Stimulated activated CD8-positive, alpha-beta memory T cell treated with anti-CD3 and anti-CD28 coated beads, Interleukin-2, amount 100 ng/mL, for 1 hour (primary cell): ENCODE data around the gene DYNC2I2.
"Not testable (repeated sequence)": the region's sequence is repeated elsewhere in the genome, so short reads cannot be mapped to it uniquely, and the experiment has no call there.

Experiments used
- DNase-seq, 2 donors: peaks; one replicate each; pipeline ENCODE4 v3.0.0-alpha.2; 2020; ENCODE audit warnings: low read depth in 2 of 2

The DYNC2I2 gene

DNA sequence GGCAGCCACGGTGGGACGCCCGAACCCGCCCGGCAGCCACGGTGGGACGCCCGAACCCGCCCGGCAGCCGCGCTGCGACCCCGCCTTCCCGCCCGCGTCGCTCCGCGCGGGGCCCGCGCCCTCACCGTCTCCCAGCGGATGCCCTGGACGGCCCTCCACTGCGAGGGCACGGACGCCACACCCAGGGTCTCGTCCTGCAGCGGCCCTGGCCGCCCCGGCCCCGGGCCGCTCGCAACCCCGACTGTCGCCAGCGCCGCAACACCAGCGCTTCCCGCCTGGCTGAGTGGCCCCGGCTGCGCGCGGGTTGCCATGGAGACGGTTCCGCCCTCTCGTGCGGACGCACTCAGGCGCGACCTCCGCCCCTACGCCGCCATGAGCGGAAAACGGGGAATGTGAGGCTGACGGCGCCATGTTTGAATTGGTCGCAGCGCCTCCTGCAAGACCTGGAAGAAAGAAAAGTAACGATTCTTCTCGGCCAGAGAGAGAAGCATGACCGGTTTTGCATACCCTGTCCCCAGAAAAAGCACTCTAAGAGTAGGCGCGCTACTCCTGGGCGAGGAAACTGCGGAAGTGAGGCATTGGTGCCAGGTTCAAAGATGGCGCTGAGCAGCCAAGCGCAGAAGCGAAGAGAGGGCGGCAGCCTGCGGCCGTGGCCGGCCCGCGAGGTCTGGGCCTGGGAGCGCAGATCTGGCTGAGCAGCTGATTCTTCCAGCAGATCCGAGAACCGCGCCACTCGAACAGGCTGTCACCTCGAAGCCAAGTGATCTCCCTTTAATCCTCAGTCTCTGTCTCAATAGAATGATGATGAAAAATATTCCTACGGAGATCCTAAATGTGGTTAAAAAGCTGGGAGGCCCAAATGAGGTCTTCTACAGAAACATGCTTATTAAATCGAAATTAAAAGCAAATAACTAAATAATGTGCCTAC, at the start of gene DYNC2I2:
Gene DYNC2I2 (minus strand): TSS at position 432 of the 928 bp plus-strand sequence. CDS start 121 bp downstream, at position 311.
- peak; percentile 93 to 95 for DNase-seq

DNA sequence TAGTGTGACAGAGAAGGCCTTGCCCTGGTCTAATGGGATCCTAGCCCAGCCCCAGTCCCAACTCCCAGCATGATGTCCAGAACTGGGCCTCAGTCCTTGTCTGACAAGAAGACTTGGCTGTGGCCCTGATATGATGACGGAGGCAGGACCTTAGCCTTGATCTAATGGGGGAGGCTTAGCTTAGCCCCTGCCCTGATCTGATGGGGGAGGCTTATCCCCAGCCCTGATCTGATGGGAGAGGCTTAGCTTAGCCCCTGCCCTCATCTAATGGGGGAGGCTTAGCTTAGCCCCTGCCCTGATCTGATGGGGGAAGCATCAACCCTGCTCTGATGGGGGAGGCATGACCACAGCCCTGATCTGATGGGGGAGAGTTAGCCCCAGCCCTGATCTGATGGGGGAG, 49.4 kb upstream of the DYNC2I2 start:
- DNase-seq = no peak

DNA sequence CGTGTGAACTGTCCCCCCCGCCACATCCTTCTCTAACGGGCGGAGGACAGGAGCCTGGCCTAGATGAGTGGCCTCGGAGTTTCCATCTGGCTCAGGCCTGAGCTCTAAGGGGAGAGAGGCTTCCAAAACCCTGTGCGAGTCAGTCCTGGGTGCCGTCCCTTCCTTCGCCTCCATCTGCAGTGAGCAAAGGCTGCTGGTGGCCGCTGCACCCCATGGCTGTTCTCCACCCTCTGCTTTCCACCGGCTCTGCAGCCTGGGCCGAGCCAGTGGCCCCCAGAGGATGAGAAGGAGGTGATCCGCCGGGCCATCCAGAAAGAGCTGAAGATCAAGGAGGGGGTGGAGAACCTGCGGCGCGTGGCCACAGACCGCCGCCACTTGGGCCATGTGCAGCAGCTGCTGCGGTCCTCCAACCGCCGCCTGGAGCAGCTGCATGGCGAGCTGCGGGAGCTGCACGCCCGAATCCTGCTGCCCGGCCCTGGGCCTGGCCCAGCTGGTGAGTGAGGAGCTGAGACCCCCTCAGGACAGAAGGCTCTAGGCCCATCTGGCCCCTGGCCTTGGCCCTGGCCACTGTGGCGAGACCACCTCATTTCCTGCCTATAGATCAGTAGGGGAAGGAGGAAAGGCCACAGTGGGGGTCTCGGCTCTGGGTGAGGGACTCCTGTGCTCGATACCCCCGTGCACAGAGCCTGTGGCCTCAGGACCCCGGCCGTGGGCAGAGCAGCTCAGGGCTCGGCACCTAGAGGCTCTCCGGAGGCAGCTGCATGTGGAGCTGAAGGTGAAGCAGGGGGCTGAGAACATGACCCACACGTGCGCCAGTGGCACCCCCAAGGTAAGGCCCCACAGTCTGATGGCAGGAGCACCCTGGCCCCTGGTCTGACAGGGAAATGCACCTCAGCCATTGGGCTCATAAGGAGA, 48.7 kb upstream of the DYNC2I2 start:
- no peak for DNase-seq

DNA sequence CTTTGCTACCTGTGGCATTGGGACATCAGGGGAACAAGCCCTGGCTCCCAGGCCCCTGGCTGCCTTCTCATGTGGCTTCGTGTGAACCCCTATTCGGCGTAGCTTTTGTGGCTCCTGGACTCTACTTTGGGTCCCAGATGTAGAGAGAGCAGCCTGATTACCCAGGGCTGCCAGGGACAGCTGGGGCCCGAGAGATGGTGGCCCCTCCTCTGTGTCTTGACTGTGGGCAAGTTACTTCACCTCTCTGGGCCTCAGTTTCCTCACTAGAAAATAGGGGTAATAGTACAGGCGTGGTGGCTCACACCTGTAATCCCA, 47.7 kb upstream of the DYNC2I2 start:
- DNase-seq = no peak

DNA sequence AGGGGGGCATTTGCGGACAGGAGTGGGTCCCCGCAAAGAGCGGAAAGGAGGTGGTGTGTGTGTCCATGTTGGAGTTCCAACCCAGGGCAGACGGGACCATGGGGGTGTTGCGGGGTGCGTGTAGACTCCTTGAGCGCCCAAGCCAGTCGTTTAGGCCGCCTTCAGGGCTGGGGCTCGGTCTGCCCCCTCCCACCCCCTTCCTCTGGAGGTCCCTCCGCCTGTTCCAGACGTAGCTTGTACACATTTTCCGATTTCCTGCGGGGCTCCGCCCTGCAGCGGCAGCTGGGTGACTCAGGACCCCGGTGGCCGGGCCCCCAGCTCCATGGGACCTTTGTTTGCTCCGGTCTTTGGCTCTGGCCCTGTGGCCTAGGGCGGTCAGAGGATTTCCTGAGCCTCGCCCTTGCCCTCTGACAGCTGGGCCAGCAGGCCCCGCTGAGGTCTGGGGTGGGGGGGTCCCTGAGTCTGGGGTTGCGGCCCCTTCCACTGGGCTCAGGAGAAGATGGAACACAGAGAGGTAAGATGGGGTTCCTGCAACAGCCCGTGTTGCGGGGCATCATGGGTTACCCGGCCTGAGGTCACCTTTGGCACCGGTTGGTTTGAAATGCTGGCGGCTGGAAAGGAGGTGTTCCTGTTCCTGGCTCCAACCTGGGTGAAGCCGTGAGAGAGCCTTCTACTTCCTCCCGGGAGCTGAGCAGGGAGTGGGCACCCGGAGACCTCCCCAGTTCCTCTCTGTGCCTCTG, 47.1 kb upstream of the DYNC2I2 start:
- DNase-seq = no peak

DNA sequence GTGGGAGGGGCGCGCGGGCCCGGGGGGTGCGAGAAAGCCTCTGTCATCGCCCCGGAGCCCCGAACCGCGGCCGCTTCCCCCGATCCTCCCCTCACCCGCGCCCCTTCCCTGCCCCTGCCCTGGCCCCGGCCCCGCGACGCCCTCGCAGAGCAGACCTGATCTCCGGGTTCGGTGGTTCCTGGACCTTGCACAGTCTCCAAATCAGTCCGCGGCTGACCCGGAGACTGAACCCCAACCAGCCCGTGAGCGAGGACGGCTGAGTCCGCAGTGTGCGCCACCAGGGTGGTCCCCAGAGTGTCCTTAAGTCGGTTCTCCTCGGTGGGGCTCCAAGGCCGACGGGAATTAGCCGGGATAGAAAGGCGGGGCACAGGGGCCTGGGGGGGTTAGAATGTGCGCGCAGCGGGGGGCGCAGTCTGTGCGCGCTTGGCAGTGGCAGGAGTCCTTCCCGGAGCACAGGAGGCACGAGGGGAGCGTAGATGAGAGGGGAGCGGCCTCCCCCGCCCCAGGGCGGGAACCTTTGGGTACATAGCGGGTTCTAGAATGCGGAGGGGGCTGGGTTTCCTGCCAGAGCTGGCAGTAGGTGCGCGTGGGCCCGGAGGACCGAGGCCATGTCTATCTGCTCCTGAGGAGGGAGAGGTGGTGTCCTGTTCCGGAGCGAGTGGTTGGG, 46.4 kb upstream of the DYNC2I2 start:
- DNase-seq = no peak

DNA sequence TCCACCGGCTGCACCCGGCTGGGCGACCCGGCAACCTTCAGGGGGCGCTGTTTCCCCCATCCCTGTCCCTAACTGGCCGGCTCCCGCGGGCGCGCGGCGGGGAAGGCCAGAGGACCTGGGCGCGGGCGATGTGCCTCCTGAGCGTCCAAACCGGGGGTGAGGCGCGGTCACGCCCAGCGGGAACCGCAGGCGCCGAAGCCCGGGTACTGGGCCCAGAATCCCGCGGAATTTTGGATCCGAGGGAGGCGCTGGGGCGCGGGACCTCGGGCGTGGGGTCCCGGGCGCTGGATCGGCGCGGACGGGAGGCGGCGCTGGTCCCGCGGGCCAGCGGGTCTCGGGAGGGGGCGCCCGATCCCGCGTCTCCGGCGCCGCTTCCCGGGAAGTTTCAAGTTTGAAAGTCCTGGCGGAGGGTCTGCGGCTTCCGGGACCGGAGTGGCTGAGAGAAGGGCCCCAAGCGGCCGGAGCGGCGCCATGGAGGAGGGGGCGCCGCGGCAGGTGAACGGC, 45.9 kb upstream of the DYNC2I2 start, which contains the start of gene PKN3:
Gene PKN3 (plus strand): TSS at position 59 of the 504 bp plus-strand sequence. CDS start 413 bp downstream, at position 472.
- DNase-seq = peak; percentile 69 to 78

DNA sequence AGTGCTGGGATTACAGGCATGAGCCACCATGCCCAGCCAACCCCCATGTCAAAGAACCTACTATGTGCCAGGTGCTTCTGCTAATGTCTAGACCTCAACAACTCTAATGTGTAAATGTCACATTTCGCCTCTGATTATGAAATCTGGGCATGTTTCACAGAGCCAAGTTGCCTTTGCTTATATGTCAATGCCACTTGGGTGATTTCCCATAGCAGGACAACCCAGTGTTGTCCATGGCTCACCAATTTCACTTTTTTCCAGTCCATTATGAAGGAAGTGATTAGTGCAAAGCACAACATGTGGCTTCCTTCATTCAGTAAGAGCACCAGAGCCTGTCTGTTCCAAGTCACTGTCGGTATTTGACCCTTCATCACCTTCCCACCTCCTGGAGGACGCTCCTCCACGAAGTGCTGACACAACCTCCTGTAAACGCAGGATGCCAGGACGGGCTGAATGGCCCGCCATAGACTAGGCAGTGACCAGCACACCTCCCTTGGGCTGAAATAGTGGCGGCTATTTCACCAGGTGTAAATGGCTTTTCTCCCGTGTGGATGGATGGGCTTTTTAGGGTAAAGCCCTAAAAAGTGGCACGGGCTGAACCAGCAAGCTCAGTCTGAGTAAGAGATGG, 44.7 kb upstream of the DYNC2I2 start:
- no peak for DNase-seq

DNA sequence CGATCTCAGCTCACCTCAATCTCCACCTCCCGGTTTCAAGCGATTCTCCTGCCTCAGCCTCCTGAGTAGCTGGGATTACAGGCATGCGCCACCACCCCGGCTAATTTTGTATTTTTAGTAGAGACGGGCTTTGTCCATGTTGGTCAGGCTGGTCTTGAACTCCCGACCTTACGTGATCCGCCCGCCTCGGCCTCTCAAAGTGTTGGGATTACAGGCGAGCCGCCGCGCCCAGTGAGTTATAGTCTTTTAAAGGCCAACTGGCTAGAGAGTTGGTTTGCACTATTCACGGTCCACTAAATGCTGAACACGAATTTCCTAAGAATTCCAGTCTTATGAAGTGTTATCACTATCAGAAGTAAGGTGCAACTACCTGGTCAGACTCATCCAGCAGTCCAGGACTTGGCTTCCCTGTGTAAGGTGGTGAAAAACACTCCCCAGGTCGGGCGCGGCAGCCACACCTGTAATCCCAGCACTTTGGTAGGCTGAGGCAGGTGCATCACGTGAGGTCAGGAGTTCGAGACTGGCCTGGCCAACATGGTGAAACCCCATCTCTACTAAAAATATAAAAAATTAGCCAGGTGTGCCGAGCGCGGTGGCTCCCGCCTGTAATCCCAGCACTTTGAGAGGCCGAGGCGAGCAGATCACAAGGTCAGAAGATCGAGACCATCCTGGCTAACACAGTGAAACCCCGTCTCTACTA, 42.6 kb upstream of the DYNC2I2 start:
- DNase-seq = not testable (repeated sequence)

DNA sequence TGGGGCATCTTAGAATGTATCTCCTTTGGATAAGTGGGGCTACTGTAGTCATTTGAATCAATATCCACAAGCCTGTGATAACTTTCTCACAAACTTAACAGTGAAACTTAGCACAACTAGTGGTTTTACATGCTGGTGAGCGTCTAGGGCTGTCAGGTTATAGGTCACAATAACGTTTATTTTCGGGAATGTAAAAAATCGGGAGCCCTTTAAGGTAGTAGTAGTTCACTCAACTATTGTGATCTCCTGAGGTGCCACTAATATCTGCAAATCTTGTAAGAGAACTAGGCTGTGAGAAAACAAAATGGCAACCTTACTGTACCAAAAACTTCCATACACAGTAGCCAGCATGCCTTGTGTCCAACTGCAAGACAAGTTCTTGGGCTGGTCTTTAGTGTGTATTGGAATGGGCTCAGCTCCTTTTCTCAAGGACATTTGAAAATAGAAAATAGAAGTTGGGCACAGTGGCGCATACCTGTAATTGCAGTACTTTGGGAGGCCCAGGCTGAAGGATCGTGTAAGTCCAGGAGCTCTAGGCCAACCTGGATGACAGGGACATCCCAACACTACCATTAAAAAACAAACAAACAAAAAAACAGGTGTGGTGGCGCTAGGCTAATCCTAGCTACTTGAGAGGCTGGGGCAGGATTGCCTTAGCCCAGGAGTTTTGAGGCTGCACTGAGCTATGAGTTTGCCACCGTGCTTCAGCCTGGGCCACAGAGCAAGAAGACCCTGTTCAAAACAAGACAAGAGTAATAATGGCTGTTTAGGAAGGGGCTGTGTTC, 40.5 kb upstream of the DYNC2I2 start:
- no peak for DNase-seq

DNA sequence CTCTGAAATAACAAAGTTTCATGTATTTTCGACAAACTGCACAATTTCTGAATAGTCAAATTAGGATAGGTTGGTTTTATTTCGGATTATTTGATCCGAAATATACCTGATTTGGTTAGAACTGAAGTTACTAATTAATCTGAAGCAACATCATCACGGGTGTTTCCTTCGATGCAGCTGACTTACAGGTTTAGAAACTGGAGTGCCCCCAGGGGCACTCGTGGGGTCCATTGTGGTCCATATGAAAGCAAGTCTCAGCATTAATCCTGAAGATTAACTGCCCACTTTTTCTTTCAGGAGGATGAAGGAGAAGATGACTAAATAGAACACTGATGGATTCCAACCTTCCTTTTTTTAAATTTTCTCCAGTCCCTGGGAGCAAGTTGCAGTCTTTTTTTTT, 37.7 kb upstream of the DYNC2I2 start:
- DNase-seq = no peak

DNA sequence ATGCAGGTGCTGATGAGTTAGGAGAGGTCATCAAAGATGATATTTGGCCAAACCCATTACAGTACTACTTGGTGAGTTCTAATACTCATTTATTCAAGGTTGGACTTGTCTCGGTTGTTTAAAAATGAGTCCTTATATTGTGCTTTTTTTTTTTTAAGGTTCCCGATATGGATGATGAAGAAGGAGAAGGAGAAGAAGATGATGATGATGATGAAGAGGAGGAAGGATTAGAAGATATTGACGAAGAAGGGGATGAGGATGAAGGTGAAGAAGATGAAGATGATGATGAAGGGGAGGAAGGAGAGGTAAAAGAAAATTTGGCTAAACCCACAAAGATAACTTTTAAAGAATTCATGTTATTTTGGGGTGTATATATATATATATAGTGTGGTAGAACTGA, 37.1 kb upstream of the DYNC2I2 start:
- not testable (repeated sequence) for DNase-seq

DNA sequence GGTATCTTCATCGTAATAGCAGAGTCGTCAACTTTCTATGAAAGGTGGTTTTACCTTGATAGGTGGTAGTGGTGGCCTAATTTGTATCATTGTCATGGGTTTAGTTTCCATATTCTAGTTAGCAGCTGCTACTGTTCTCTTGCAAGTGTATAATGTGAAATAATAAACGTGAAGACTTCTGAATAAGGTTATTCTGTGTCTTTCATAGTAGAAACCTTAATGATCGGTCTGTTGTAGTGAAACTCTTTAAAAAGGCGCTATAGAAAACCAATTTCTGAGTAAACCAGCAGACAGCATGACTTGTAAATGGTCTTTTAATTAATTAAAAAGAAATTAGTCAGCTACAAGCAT, 34.0 kb upstream of the DYNC2I2 start:
- no peak for DNase-seq

DNA sequence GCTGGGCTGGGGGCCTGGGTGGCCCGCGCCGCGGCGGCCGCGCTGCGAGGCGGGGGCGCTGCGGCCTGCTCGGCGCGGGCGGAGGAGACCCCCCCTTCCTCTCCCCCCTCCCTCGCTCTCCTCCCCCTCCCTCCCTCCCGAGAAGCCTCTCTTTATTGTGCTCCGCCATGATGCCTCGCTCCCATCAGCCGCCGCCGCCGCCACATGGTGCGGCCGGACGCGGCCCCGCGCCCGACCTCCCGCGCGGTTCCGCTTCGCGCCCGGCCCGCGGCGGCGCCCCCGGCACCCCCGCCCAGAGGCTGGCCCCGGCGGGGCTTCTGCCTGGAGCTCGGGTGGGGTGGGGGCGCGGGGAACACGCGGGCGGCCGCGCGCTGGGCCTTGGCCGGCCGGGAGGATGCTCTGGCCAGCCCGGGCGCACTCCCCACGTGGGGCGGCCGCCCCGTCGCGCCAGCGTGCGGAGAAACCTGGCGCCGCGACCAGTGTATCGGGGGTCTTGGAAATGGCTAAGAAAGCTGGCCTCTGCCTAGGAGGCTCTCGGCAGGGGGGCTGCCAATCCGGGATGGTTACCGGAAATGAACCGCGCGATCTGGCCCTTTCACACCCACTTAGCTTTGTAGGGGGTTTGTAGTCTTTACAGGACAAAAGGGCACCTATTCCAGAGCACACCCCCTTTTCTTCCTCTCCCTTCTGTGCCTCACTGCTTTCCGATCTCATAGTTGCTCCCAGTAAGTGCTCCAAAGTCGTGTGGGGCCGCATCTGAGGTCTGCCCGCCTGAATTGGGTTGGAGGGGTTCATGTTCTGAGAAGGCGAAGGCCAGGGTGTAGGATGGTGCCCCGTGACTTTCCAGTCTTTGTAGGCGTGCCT, 33.4 kb upstream of the DYNC2I2 start:
- peak in 1 of 2 donors; percentile 35 for DNase-seq

DNA sequence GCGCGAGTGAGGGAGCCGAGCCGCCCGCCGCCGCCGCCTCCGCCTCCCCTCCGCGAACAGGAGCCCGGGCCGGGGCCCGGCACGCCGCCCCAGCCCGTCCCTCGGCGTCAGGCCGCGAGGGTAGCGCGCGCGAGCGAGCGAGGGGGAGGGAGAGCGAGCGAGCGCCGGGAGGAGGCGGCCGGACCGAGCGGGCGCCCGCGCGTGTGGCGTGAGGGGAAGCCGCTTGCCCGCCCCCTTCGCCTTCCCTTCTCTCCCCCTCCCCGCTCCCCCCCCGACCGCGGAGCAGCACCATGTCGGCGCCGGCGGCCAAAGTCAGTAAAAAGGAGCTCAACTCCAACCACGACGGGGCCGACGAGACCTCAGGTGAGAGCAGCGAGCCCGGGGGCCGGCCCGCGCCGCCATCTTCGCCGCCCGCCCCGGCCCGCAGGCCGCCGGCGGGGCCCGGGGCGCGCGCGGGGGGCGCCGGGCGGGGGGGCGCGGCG, 32.7 kb upstream of the DYNC2I2 start:
- DNase-seq = peak; percentile 32 to 47

DNA sequence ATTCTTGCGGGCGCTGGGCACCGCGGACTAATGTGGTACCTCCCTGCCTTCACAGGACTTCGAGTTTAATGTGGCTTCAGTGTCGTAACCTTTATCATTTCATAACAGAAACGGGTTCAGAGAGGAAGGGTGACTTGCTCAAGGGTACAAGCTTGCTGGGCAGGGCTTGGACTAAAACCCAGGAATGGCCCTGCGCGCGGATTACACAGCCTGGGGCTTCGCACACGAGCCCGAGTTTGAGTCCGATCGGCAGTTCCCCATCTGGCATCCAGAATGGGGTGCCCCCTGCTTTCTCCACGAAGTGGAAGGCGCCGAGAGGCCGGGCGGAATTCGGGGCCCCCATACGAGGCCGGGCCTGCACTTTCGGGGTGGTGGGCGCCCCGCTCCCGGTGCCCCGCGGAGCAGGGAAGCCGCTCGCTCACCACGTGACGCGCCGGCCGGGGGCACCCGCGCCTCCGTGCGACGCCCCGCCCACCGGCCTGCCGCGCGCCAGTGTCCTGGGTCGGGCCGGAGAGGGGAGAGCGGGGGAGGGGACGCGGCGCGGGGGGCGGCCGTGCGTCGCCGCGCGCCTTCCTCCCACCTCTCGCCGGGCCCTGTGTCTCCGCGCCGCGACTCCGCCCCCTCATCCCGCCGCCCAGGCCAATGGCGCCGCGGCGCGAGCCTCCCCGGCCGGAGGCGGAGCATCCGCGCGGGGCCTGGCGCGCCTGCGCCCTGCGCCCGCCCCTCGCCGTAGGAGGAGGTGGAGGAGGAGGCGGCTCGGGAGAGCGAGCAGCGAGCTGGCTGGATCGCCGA, 32.0 kb upstream of the DYNC2I2 start, which contains the start of gene SET:
Gene SET (plus strand): TSS at position 722 of the 792 bp plus-strand sequence. CDS start 361 bp downstream, outside the sequence.
- DNase-seq = peak; percentile 80 to 90

DNA sequence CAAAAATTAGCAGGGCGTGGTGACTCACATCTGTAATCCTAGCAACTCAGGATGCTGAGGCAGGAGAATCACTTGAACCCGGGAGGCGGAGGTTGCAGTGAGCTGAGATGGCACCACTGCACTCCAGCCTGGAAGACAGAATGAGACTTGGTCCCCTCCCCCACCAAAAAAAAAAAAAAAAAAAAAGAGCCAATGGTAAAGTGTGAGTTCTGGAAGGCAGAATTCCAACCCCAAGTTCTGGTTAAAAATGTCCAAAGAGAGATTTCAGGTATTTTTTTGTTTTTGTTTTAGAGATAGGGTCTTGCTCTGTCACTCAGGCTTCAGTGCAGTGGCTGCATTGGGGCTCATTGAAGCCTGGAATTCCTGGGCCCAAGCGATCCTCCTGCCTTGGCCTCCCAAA, 30.8 kb upstream of the DYNC2I2 start:
- DNase-seq = no peak
